Endothelial cell of umbilical vein (primary cell): ENCODE measurements around the gene NELFCD. TPM values are rescaled to one million over a fixed set of nuclear protein-coding genes. Genes with fewer than 3 reads are reported as not detected.

Source experiments
- BruUV-seq: library from RNA; stranded (reverse); fragments of 400-500 nt; replicated peaks from 2 replicates; lab custom pipeline; 2021; lab: Mats Ljungman, UMichigan
- CTCF ChIA-PET: fragments of 300-600, 350-600 bp; sonication (Branson Sonifier 250); formaldehyde crosslinking; loops from one replicate; lab custom pipeline; 2021; ENCODE audit warnings: antibody characterized with exemption, inconsistent platforms; lab: Charles Lee
- POLR2A ChIA-PET: fragments of 300-600, 350-600 bp; sonication (Branson Sonifier 250); formaldehyde crosslinking; loops from one replicate; lab custom pipeline; 2021; ENCODE audit warnings: antibody characterized with exemption, inconsistent platforms; lab: Charles Lee
- DNase-seq: peaks from one replicate; pipeline ENCODE4 v3.0.0-alpha.2; 2011; ENCODE audit warnings: low read depth, low spot score
- FAIRE-seq: peaks from 2 replicates; lab custom pipeline; 2011; peaks lifted over from hg19 to GRCh38; lab: Jason Lieb, UNC
- H2AFZ ChIP-seq: 2 replicates; pipeline ENCODE4 v1.6.0; 2012; ENCODE audit warnings: low read depth, low read length, control low read depth, inconsistent platforms
- H3K27ac ChIP-seq: 2 replicates; pipeline ENCODE4 v1.5.1; 2011; ENCODE audit warnings: low read depth, mild to moderate bottlenecking, control low read depth, low read length, moderate library complexity; ENCODE audit not compliant: insufficient read depth
- H3K27me3 ChIP-seq, 2 experiments: 2 replicates each; pipeline versions ENCODE4 v1.6.0 to v1.6.1; 2011; ENCODE audit warnings: low read length in 2 of 2, mixed read lengths in 1 of 2; ENCODE audit not compliant: control insufficient read depth in 2 of 2, insufficient read depth in 2 of 2
- H3K36me3 ChIP-seq, 2 experiments: 2 replicates in 1 of 2; 3 replicates in 1 of 2; pipeline ENCODE4 v1.5.1; 2011; ENCODE audit warnings: low read length in 2 of 2, mild to moderate bottlenecking in 1 of 2, moderate library complexity in 1 of 2; ENCODE audit not compliant: control insufficient read depth in 2 of 2, insufficient read depth in 2 of 2; ENCODE audit errors: extremely low read depth in 1 of 2
- H3K4me1 ChIP-seq: 3 replicates; pipeline ENCODE4 v1.5.1; 2011; ENCODE audit warnings: mild to moderate bottlenecking, low read length; ENCODE audit not compliant: control insufficient read depth, insufficient read depth; ENCODE audit errors: extremely low read depth
- H3K4me2 ChIP-seq: 2 replicates; pipeline ENCODE4 v1.6.1; 2011; ENCODE audit warnings: low read length, control low read depth, mixed read lengths; ENCODE audit not compliant: insufficient read depth
- H3K4me3 ChIP-seq, 3 experiments: fragments of 200-600 bp in 1 of 3; sonication (generic), shearing (Covaris generic) in 1 of 3; replicated peaks in 1 of 3; 2 replicates each; pipeline ENCODE4 v1.5.1; 2011 to 2016; ENCODE audit warnings: control low read depth in 3 of 3, low read length in 3 of 3, mild to moderate bottlenecking in 2 of 3, inconsistent platforms in 1 of 3, low read depth in 1 of 3, moderate library complexity in 1 of 3; ENCODE audit not compliant: insufficient read depth in 1 of 3
- H3K79me2 ChIP-seq: 2 replicates; pipeline ENCODE4 v1.6.0; 2012; ENCODE audit warnings: low read length, inconsistent platforms; ENCODE audit not compliant: control insufficient read depth, insufficient read depth
- H3K9ac ChIP-seq: replicated peaks from 2 replicates; pipeline ENCODE3; 2011; ENCODE audit warnings: low read length, control low read depth; ENCODE audit not compliant: insufficient read depth; ENCODE audit errors: extremely low read depth
- H3K9me1 ChIP-seq: replicated peaks from 3 replicates; pipeline ENCODE4 v1.6.0; 2011; ENCODE audit warnings: mild to moderate bottlenecking, low read length; ENCODE audit not compliant: control insufficient read depth, insufficient read depth; ENCODE audit errors: extremely low read depth
- H3K9me3 ChIP-seq: replicated peaks from 2 replicates; pipeline ENCODE4 v1.5.1; 2012; ENCODE audit warnings: low read length, inconsistent platforms; ENCODE audit not compliant: control insufficient read depth, insufficient read depth
- H4K20me1 ChIP-seq: replicated peaks from 2 replicates; pipeline ENCODE3; 2011; ENCODE audit warnings: mild to moderate bottlenecking, low read length; ENCODE audit not compliant: control insufficient read depth, insufficient read depth; ENCODE audit errors: extremely low read depth
- EZH2 ChIP-seq: IDR thresholded peaks from 2 replicates; pipeline ENCODE4 v1.6.1; 2012; ENCODE audit warnings: borderline replicate concordance, low read depth, mild to moderate bottlenecking, moderate library complexity, low read length, inconsistent platforms; ENCODE audit not compliant: severe bottlenecking
- FOS ChIP-seq: IDR thresholded peaks from 2 replicates; pipeline ENCODE4 v1.6.1; 2011; ENCODE audit warnings: mild to moderate bottlenecking, low read length, moderate library complexity, borderline replicate concordance; ENCODE audit not compliant: insufficient read depth
- GATA2 ChIP-seq: IDR thresholded peaks from 2 replicates; pipeline ENCODE4 v1.7.0; 2011; ENCODE audit warnings: low read depth, mild to moderate bottlenecking, moderate library complexity, mixed read lengths, low read length; ENCODE audit not compliant: insufficient read length, insufficient read depth
- JUN ChIP-seq: IDR thresholded peaks from 2 replicates; pipeline ENCODE4 v1.6.1; 2011; ENCODE audit warnings: borderline replicate concordance, low read depth; ENCODE audit not compliant: insufficient read length, insufficient read depth
- POLR2AphosphoS5 ChIP-seq: IDR thresholded peaks from 2 replicates; pipeline ENCODE4 v1.6.1; 2012; ENCODE audit warnings: low read depth, mild to moderate bottlenecking, control low read depth, low read length, moderate library complexity; ENCODE audit not compliant: insufficient read depth
- dilution Hi-C: fragments of 300-500 bp; cut with MboI; formaldehyde crosslinking; loops from one replicate; pipeline ENCODE4 v1.15.0; 2019; ENCODE audit warnings: low sequenced_read_pairs; ENCODE audit not compliant: extremely low pct_ligation_motif_present
- intact Hi-C: fragments of 100-400 bp; cut with micrococcal nuclease; formaldehyde crosslinking; loops from one replicate; pipeline ENCODE4 v1.10.0; 2022
- polyA plus RNA-seq, 4 experiments: library from polyadenylated mRNA; depleted of rRNA in 3 of 4; stranded (reverse) in 3 of 4; unstranded in 1 of 4; fragments of >200 nt; gene quantifications; 2 replicates each; pipeline versions ENCODE4 v1.2.1 to v1.2.3, GENCODE V29; 2011 to 2012; ENCODE audit warnings: missing spikeins in 1 of 4
- total RNA-seq: library from RNA; stranded (reverse); gene quantifications from 2 replicates; pipeline ENCODE4 v1.2.3, GENCODE V29; 2021
- TF ChIP-seq, protein P1 (sequence below): IDR thresholded peaks from 2 replicates; pipeline ENCODE4 v1.6.1; 2011; ENCODE audit not compliant: insufficient read depth, insufficient read length
- TF ChIP-seq, protein P2 (sequence below), 2 donors: IDR thresholded peaks; 1 replicate in 1 of 2; 2 replicates in 1 of 2; pipeline ENCODE4 v1.5.1; 2011; ENCODE audit warnings: low read length in 2 of 2, mild to moderate bottlenecking in 2 of 2, moderate library complexity in 2 of 2, control low read depth in 1 of 2, inconsistent platforms in 1 of 2, low read depth in 1 of 2; ENCODE audit not compliant: insufficient read depth in 1 of 2; ENCODE audit errors: extremely low read depth in 1 of 2

The NELFCD gene
- total and polyA plus RNA-seq, 2 donors (not counting 3 experiments of a cell fraction or from before 2014, with no cell fraction given) = 90.1 to 92.5 TPM

DNA sequence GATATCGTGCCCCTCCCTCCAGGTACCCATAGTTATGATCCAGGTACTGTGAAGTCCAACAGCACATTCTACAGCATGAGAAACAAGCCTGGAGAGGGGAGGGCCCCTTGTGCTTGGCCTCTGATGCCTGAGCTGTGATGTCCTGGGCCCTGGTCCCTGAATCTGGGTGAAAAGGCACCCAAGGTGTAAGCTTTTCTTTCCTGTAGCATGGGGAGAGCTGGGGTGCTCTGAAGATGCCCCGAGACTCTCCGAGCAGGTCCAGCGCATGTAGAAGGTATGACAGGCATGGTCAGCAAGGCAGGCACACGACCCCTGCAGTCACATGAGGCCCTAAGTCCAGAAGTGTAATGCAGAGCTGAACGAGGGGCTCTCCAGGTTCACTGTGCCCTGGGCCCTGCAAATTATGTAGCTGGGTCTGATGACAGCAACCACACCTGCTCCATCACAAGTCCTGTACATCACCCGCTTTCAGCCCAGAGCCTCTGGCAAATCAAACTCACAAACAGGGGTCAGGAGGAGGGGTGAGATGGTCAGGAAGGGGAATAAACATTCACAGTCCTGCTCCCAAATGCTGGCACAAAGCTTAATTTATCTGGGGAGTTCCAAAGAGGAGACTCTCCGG is 27.8 kb downstream of the NELFCD start:
- intact Hi-C loops = no loop called here

More for the DNA sequence above, 27.8 kb downstream of the NELFCD start:
- dilution Hi-C loops = no loop called here
- Histone ChIP-seq H3K27me3 (no peaks in the 10 kb centered on the region), H3K9me3 (no peaks in the 10 kb centered on the region), H3K36me3 (peaks cover 0 to 2% of the 10 kb centered on the region in 2 experiments), H3K9ac (no peak overlapping the region), H4K20me1 (no peaks in the 10 kb centered on the region), H3K4me1 (peaks cover 41% of the 10 kb centered on the region), H3K4me2 (no peak overlapping the region), H2AFZ (no peak overlapping the region), H3K27ac (no peak overlapping the region), H3K9me1 (no peaks in the 10 kb centered on the region), H3K4me3 (no peak overlapping the region), H3K79me2 (peaks cover 30% of the 10 kb centered on the region)
- no peak for FAIRE-seq
- ChIA-PET CTCF (interaction anchor here (1.1 to 1.8 kb wide), 2 partner anchors 12 to 23 kb away, joined by 4 to 6 read pairs; partner anchors contain the start of gene ATP5F1E), POLR2A (interaction anchor here (1.7 kb wide), 1 partner anchor 23 kb away, joined by 5 read pairs; the partner anchor contains the start of gene ATP5F1E)
- no TSS peak for BruUV-seq
- no peak for DNase-seq
- TF ChIP-seq EZH2 = no peak
- TF ChIP-seq GATA2 = no peak
- TF ChIP-seq, protein P1, sequence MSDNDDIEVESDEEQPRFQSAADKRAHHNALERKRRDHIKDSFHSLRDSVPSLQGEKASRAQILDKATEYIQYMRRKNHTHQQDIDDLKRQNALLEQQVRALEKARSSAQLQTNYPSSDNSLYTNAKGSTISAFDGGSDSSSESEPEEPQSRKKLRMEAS = no peak
- no peak for TF ChIP-seq POLR2AphosphoS5
- TF ChIP-seq, protein P2, sequence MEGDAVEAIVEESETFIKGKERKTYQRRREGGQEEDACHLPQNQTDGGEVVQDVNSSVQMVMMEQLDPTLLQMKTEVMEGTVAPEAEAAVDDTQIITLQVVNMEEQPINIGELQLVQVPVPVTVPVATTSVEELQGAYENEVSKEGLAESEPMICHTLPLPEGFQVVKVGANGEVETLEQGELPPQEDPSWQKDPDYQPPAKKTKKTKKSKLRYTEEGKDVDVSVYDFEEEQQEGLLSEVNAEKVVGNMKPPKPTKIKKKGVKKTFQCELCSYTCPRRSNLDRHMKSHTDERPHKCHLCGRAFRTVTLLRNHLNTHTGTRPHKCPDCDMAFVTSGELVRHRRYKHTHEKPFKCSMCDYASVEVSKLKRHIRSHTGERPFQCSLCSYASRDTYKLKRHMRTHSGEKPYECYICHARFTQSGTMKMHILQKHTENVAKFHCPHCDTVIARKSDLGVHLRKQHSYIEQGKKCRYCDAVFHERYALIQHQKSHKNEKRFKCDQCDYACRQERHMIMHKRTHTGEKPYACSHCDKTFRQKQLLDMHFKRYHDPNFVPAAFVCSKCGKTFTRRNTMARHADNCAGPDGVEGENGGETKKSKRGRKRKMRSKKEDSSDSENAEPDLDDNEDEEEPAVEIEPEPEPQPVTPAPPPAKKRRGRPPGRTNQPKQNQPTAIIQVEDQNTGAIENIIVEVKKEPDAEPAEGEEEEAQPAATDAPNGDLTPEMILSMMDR (IDR thresholded peaks at IDR 0.05; ENCODE audit: extremely low read depth in 1 of 2, insufficient read depth in 1 of 2, low read depth in 1 of 2, low read length in 2 of 2) = no peak
- no peak for TF ChIP-seq FOS
- TF ChIP-seq JUN = no peak
